HG03064 (cell line): ENCODE data around the gene CX3CL1.
A peak's percentile ranks its signal among the peaks of the same experiment; 100 is the strongest.
"Not testable (repeated sequence)": the region's sequence is repeated elsewhere in the genome, so short reads cannot be mapped to it uniquely, and the experiment has no call there.

ENCODE experiments used
- ATAC-seq: cut with Tn5 transposase; IDR thresholded peaks from one replicate; pipeline ENCODE4 v1.9.1; 2021; ENCODE audit warnings: low read depth; ENCODE audit not compliant: unreplicated experiment

Gene CX3CL1

GRCh38 chr16:57356547-57356946, 15.7 kb upstream of the CX3CL1 start:
- ATAC-seq = no peak

GRCh38 chr16:57357330-57358085, 14.8 kb upstream of the CX3CL1 start:
- ATAC-seq = no peak

- peak; percentile 12 for ATAC-seq
Measured at GRCh38 chr16:57358086-57358420, 14.2 kb upstream of the CX3CL1 start.

- peak; percentile 43 for ATAC-seq
Measured at GRCh38 chr16:57358527-57359095, 13.7 kb upstream of the CX3CL1 start, which contains the start of gene CCL22. Gene CCL22, plus strand, starts transcription at chr16:57358783. Its CDS starts 34 bp downstream, at chr16:57358817.

GRCh38 chr16:57360321-57360935, 11.9 kb upstream of the CX3CL1 start:
- ATAC-seq = no peak

GRCh38 chr16:57361404-57361803, 10.9 kb upstream of the CX3CL1 start:
- ATAC-seq = no peak

- no peak for ATAC-seq
Measured at GRCh38 chr16:57364143-57364542, 8.1 kb upstream of the CX3CL1 start.

GRCh38 chr16:57366544-57367040, 5.7 kb upstream of the CX3CL1 start:
- ATAC-seq = no peak

GRCh38 chr16:57367116-57367752, 5.1 kb upstream of the CX3CL1 start:
- ATAC-seq = no peak

- ATAC-seq = no peak
Measured at GRCh38 chr16:57371494-57372371, 557 bp upstream of the CX3CL1 start.

- ATAC-seq = no peak
Measured at GRCh38 chr16:57373117-57373947, 1.0 kb downstream of the CX3CL1 start.

- ATAC-seq = no peak
Measured at GRCh38 chr16:57374067-57374534, 1.8 kb downstream of the CX3CL1 start.

GRCh38 chr16:57374925-57375465, 2.7 kb downstream of the CX3CL1 start:
- ATAC-seq = not testable (repeated sequence)

- no peak for ATAC-seq
Measured at GRCh38 chr16:57376313-57376818, 4.1 kb downstream of the CX3CL1 start.

GRCh38 chr16:57377080-57377841, 5.0 kb downstream of the CX3CL1 start:
- peak; percentile 51 for ATAC-seq

GRCh38 chr16:57379579-57379978, 7.3 kb downstream of the CX3CL1 start:
- ATAC-seq = no peak

GRCh38 chr16:57380671-57381462, 8.6 kb downstream of the CX3CL1 start:
- ATAC-seq = no peak
